Measurements from ENCODE around the gene GNG7.

- TF ChIP-seq, protein P1, sequence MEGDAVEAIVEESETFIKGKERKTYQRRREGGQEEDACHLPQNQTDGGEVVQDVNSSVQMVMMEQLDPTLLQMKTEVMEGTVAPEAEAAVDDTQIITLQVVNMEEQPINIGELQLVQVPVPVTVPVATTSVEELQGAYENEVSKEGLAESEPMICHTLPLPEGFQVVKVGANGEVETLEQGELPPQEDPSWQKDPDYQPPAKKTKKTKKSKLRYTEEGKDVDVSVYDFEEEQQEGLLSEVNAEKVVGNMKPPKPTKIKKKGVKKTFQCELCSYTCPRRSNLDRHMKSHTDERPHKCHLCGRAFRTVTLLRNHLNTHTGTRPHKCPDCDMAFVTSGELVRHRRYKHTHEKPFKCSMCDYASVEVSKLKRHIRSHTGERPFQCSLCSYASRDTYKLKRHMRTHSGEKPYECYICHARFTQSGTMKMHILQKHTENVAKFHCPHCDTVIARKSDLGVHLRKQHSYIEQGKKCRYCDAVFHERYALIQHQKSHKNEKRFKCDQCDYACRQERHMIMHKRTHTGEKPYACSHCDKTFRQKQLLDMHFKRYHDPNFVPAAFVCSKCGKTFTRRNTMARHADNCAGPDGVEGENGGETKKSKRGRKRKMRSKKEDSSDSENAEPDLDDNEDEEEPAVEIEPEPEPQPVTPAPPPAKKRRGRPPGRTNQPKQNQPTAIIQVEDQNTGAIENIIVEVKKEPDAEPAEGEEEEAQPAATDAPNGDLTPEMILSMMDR (IDR thresholded peaks at IDR 0.05; ENCODE audit: borderline replicate concordance, extremely low read depth, low read length, poor library complexity, severe bottlenecking): no peak
- TF ChIP-seq EZH2 (IDR thresholded peaks at IDR 0.05; ENCODE audit: borderline replicate concordance, low read depth, low read length, severe bottlenecking): no peak
These were observed 78.7 kb downstream of the GNG7 start for GRCh38 chr19:2623798-2624197.
